Caco-2 (cell line): ENCODE measurements around the gene MDFIC2. TPM values are rescaled to one million over a fixed set of nuclear protein-coding genes. Genes with fewer than 3 reads are reported as not detected.

ENCODE experiments used
- BruUV-seq: library from RNA; stranded (reverse); fragments of 400-500 nt; replicated peaks from 2 replicates; lab custom pipeline; 2021; lab: Mats Ljungman, UMichigan
- CTCF ChIA-PET: fragments of 300-600 bp; sonication (Branson Sonifier 250); formaldehyde crosslinking; loops from one replicate; lab custom pipeline; 2022; ENCODE audit warnings: antibody characterized with exemption; lab: Charles Lee
- POLR2A ChIA-PET: fragments of 300-600 bp; sonication (Branson Sonifier 250); formaldehyde crosslinking; loops from one replicate; lab custom pipeline; 2022; ENCODE audit warnings: antibody characterized with exemption; lab: Charles Lee
- DNase-seq, 2 experiments: peaks; one replicate each; pipeline versions ENCODE4 v3.0.0 to v3.0.0-alpha.2; 2020 to 2022
- H3K27me3 ChIP-seq: replicated peaks from 2 replicates; pipeline ENCODE4 v1.6.0; 2011; ENCODE audit warnings: low read length; ENCODE audit not compliant: control insufficient read depth, insufficient read depth
- H3K36me3 ChIP-seq: 2 replicates; pipeline ENCODE4 v1.5.1; 2011; ENCODE audit warnings: low read length; ENCODE audit not compliant: control insufficient read depth, insufficient read depth
- H3K4me1 ChIP-seq: fragments of 250-450 bp; sonication (Bioruptor Pico); 2 replicates; pipeline ENCODE4 v1.5.1; 2020; ENCODE audit warnings: mild to moderate bottlenecking
- H3K4me3 ChIP-seq: 2 replicates; pipeline ENCODE4 v1.5.1; 2011; ENCODE audit warnings: low read depth, mild to moderate bottlenecking, control low read depth, low read length
- H3K9me3 ChIP-seq: fragments of 250-450 bp; sonication (Bioruptor Pico); 2 replicates; pipeline ENCODE4 v1.5.1; 2020; ENCODE audit warnings: mild to moderate bottlenecking, moderate library complexity
- H3K27ac Mint-ChIP-seq: one replicate; pipeline ENCODE4 v1.8.0; 2022; ENCODE audit warnings: mixed read lengths; ENCODE audit not compliant: unreplicated experiment
- H3K27me3 Mint-ChIP-seq: one replicate; pipeline ENCODE4 v1.8.0; 2022; ENCODE audit warnings: mixed read lengths; ENCODE audit not compliant: insufficient read depth, unreplicated experiment
- H3K36me3 Mint-ChIP-seq: one replicate; pipeline ENCODE4 v1.8.0; 2022; ENCODE audit warnings: mild to moderate bottlenecking, mixed read lengths; ENCODE audit not compliant: insufficient read depth, unreplicated experiment
- H3K4me1 Mint-ChIP-seq: one replicate; pipeline ENCODE4 v1.8.0; 2022; ENCODE audit warnings: low read depth, mixed read lengths; ENCODE audit not compliant: unreplicated experiment
- H3K4me3 Mint-ChIP-seq: one replicate; pipeline ENCODE4 v1.8.0; 2022; ENCODE audit warnings: mild to moderate bottlenecking, moderate library complexity, mixed read lengths; ENCODE audit not compliant: unreplicated experiment
- H3K9me3 Mint-ChIP-seq: one replicate; pipeline ENCODE4 v1.8.0; 2022; ENCODE audit warnings: mixed read lengths; ENCODE audit not compliant: unreplicated experiment
- intact Hi-C: fragments of 100-400 bp; cut with micrococcal nuclease; formaldehyde crosslinking; loops from one replicate; pipeline ENCODE4 v1.10.0; 2022; ENCODE audit not compliant: unreplicated experiment
- total RNA-seq: library from RNA; stranded (reverse); gene quantifications from 2 replicates; pipeline ENCODE4 v1.2.3, GENCODE V29; 2022
- TF ChIP-seq, protein P1 (sequence below), 2 experiments: fragments of 200-600 bp in 1 of 2; IDR thresholded peaks; 1 replicate in 1 of 2; 2 replicates in 1 of 2; pipeline versions ENCODE4 v1.5.1 to v1.8.0; 2011 to 2022; ENCODE audit warnings: antibody characterized with exemption in 1 of 2, control low read depth in 1 of 2, inconsistent platforms in 1 of 2, low read depth in 1 of 2, low read length in 1 of 2, mild to moderate bottlenecking in 1 of 2, moderate library complexity in 1 of 2; ENCODE audit not compliant: insufficient read depth in 1 of 2, severe bottlenecking in 1 of 2, unreplicated experiment in 1 of 2

MDFIC2 gene
- total RNA-seq, 1 experiment from 2014 or later, result not detected

DNA sequence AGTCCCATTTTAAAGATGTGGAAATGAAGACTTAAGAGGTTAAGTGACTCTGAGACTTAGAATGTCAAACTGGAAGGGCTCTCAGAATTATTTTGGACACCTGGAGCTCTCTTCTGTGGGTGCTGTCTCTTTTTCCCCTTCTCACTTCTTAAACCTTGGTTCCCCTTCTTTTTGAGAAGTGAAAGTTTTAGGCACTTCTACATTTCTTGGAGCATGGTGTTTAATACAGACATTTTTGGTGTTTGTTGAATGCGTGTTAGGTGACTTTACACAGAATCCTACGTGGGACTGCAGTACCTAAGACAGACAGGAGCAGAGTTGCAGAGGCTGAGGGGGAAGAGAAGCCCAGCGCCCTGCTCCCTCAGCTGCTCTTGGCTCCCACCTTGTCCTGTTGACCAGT is 133.3 kb downstream of the MDFIC2 start:
- no TSS peak for BruUV-seq
- no peak overlapping the region for H3K4me3 ChIP-seq
- H3K27me3 Mint-ChIP-seq, result peaks cover 13% of the 10 kb centered on the region
- H3K4me1 ChIP-seq, result no peaks in the 10 kb centered on the region
- H3K27ac Mint-ChIP-seq, result no peak overlapping the region
- no peaks in the 10 kb centered on the region for H3K36me3 ChIP-seq
- H3K4me1 Mint-ChIP-seq, result no peaks in the 10 kb centered on the region
- no peaks in the 10 kb centered on the region for H3K27me3 ChIP-seq
- no peaks in the 10 kb centered on the region for H3K9me3 ChIP-seq
- intact Hi-C loops, result no loop called here
- H3K36me3 Mint-ChIP-seq, result no peaks in the 10 kb centered on the region
- TF ChIP-seq, protein P1, sequence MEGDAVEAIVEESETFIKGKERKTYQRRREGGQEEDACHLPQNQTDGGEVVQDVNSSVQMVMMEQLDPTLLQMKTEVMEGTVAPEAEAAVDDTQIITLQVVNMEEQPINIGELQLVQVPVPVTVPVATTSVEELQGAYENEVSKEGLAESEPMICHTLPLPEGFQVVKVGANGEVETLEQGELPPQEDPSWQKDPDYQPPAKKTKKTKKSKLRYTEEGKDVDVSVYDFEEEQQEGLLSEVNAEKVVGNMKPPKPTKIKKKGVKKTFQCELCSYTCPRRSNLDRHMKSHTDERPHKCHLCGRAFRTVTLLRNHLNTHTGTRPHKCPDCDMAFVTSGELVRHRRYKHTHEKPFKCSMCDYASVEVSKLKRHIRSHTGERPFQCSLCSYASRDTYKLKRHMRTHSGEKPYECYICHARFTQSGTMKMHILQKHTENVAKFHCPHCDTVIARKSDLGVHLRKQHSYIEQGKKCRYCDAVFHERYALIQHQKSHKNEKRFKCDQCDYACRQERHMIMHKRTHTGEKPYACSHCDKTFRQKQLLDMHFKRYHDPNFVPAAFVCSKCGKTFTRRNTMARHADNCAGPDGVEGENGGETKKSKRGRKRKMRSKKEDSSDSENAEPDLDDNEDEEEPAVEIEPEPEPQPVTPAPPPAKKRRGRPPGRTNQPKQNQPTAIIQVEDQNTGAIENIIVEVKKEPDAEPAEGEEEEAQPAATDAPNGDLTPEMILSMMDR (IDR thresholded peaks at IDR 0.05; ENCODE audit: insufficient read depth in 1 of 2, low read depth in 1 of 2, low read length in 1 of 2, severe bottlenecking in 1 of 2, unreplicated experiment in 1 of 2), result no peak
- CTCF ChIA-PET, result no interaction called here
- no peaks in the 10 kb centered on the region for H3K9me3 Mint-ChIP-seq
- POLR2A ChIA-PET, result no interaction called here
- no peak overlapping the region for H3K4me3 Mint-ChIP-seq
- DNase-seq, result no peak

DNA sequence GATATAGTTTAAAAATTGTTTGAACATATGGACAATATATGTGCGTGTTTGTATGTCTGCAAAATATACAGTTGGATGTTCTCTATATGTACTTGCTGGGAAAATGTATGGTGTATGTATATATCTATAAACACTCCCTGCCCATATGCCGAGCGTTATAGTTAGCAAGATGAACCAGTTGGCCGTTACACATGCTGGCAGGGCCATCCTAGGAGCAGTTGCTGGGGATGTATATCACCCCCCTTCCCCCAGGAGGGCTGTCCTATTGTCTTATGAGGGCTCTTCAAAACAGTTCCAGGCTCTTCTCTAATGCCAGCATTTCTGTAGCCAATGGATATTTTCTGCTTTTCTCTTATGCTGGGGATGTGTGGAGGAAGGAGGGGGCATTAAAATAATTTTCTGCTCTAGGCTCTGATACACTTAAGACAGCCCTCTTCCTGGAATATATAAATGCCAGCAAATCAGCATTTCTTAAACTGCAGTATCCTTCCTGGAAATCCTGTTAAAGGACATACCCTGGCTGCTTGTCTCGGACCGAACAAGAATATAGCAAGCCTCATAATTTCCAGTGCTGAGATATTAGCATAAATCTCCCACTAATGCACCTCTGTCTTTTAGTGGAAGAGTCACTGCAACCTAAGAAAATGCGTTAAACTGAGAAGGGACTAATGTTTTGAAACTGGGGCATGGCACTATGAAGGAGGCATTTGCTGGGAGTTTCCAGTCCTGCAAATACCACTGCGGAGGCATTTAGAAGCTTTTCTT is 134.4 kb downstream of the MDFIC2 start:
- TF ChIP-seq, protein P1 (IDR thresholded peaks at IDR 0.05; ENCODE audit: insufficient read depth in 1 of 2, low read depth in 1 of 2, low read length in 1 of 2, severe bottlenecking in 1 of 2, unreplicated experiment in 1 of 2), result no peak
- Mint-ChIP-seq H3K4me3 (no peak overlapping the region), H3K27ac (no peak overlapping the region), H3K36me3 (no peaks in the 10 kb centered on the region), H3K9me3 (no peaks in the 10 kb centered on the region), H3K4me1 (no peaks in the 10 kb centered on the region), H3K27me3 (peaks cover 12% of the 10 kb centered on the region)
- H3K36me3 ChIP-seq, result no peaks in the 10 kb centered on the region
- ChIA-PET CTCF (no interaction called here), POLR2A (interaction anchor here (0.5 kb wide), 1 partner anchor 89 kb away, joined by 4 read pairs; no protein-coding TSS in a partner anchor)
- no peaks in the 10 kb centered on the region for H3K4me1 ChIP-seq
- H3K27me3 ChIP-seq, result no peaks in the 10 kb centered on the region
- no TSS peak for BruUV-seq
- no peak for DNase-seq
- H3K4me3 ChIP-seq, result no peak overlapping the region
- no peaks in the 10 kb centered on the region for H3K9me3 ChIP-seq
- intact Hi-C loops, result no loop called here

DNA sequence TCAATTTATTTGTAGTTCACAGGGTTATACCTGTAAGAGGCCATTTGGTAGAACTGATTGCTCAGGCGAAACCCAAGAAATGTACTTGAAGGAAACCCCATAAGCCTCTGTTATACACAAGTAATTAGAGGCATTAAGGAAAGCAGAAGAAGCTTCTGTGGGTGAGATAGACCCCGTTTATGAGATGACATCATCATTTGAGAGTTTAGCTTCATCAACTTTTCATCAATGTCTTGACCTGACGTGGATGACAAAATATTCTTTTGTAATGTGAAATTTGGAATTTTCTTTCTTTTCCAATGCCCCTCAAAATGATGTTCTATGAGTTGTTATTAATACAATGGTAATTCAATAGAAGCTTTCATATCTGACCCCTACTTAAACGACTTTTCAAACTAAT is 136.2 kb downstream of the MDFIC2 start:
- POLR2A ChIA-PET, result no interaction called here
- no TSS peak for BruUV-seq
- CTCF ChIA-PET, result no interaction called here

More for the DNA sequence above, 136.2 kb downstream of the MDFIC2 start:
- Histone ChIP-seq H3K27me3 (no peaks in the 10 kb centered on the region), H3K4me3 (no peak overlapping the region), H3K4me1 (no peaks in the 10 kb centered on the region), H3K9me3 (no peaks in the 10 kb centered on the region), H3K36me3 (no peaks in the 10 kb centered on the region)
- Mint-ChIP-seq H3K9me3 (no peaks in the 10 kb centered on the region), H3K27ac (no peak overlapping the region), H3K27me3 (peaks cover 6% of the 10 kb centered on the region), H3K4me3 (no peak overlapping the region), H3K4me1 (no peaks in the 10 kb centered on the region), H3K36me3 (no peaks in the 10 kb centered on the region)
- TF ChIP-seq, protein P1 (IDR thresholded peaks at IDR 0.05; ENCODE audit: insufficient read depth in 1 of 2, low read depth in 1 of 2, low read length in 1 of 2, severe bottlenecking in 1 of 2, unreplicated experiment in 1 of 2), result no peak
- DNase-seq, result no peak
- intact Hi-C loops, result no loop called here
